NT2/D1 (cell line): ENCODE data around the gene KMT2A.

Experiments used
- YY1 ChIP-seq: IDR thresholded peaks from 2 replicates; pipeline ENCODE4 v1.6.1; 2011; ENCODE audit not compliant: insufficient read length, insufficient read depth
- ZNF274 ChIP-seq: IDR thresholded peaks from 2 replicates; pipeline ENCODE4 v1.6.1; 2011; ENCODE audit warnings: mild to moderate bottlenecking, low read depth, low read length

DNA sequence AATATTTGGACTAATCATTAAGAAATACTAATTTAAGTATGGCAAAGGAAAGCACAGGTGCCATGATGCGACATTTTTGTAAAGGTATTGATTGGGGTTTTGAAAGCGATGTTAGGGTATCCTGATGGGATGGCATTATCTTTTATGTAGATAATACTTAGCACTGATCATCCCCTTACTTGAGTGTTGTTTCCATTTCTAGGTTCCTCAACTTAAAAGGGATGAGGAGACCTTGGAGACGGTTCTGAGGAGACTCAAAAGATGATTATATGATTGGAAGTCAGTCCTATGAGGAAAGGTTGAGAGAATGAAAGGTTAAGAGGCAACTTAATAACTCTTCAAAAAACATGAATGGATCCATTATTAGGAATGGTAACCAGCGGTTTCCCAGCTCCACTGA is 11.1 kb downstream of the KMT2A start:
- TF ChIP-seq YY1 (no peak), ZNF274 (no peak)
